ENCODE results near the gene CLIP1. TPM values are rescaled to one million over a fixed set of nuclear protein-coding genes. Genes with fewer than 3 reads are reported as not detected.

Gene CLIP1
- total RNA-seq, 1 experiment from 2014 or later, result 16.0 TPM

DNA sequence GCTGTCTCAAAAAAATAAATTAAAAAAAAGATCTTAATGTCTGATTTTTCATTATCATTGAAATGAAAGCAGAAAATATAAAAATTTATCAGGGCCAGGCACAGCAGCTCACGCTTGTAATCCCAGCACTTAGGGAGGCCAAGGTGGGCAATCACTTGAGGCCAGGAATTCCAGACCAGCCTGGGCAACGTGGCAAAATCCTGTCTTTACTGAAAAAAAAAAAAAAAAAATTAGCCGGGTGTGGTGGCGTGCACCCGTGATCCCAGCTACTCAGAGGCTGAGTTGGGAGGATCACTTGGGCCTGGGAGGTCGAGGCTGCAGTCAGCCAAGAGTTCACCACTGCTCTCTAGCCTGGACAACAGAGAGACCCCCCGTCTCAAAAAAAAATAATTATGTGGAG, 37.6 kb upstream of the CLIP1 start:
- Histone ChIP-seq H3K4me2 (ENCODE audit: low read depth, low read length, poor library complexity, severe bottlenecking) (no peak overlapping the region), H3K9me2 (replicated peaks; ENCODE audit: insufficient read depth, low read length) (no peaks in the 10 kb centered on the region), H3K4me3 (ENCODE audit: low read length) (no peak overlapping the region), H3K4me1 (ENCODE audit: low read length) (no peaks in the 10 kb centered on the region), H3K27ac (ENCODE audit: low read length) (no peak overlapping the region), H4K20me1 (ENCODE audit: insufficient read depth, low read depth, low read length) (no peaks in the 10 kb centered on the region), H3K9ac (ENCODE audit: low read length) (no peak overlapping the region), H3K27me3 (ENCODE audit: low read length) (no peaks in the 10 kb centered on the region), H3K9me3 (ENCODE audit: low read length) (no peaks in the 10 kb centered on the region), H3K79me2 (ENCODE audit: low read length) (no peaks in the 10 kb centered on the region), H2AFZ (ENCODE audit: low read length) (no peak overlapping the region), H3K36me3 (ENCODE audit: insufficient read depth, low read length) (no peaks in the 10 kb centered on the region)
- DNase-seq, result no peak

GRCh38 chr12:122459211-122459610, 36.7 kb upstream of the CLIP1 start:
- H3K9me2 ChIP-seq (replicated peaks; ENCODE audit: insufficient read depth, low read length), result no peaks in the 10 kb centered on the region
- no peaks in the 10 kb centered on the region for H3K36me3 ChIP-seq (ENCODE audit: insufficient read depth, low read length)
- H3K4me2 ChIP-seq (ENCODE audit: low read depth, low read length, poor library complexity, severe bottlenecking), result no peak overlapping the region
- no peak overlapping the region for H2AFZ ChIP-seq (ENCODE audit: low read length)
- no peak overlapping the region for H3K4me3 ChIP-seq (ENCODE audit: low read length)
- H3K27me3 ChIP-seq (ENCODE audit: low read length), result no peaks in the 10 kb centered on the region
- no peak overlapping the region for H3K27ac ChIP-seq (ENCODE audit: low read length)
- H3K9me3 ChIP-seq (ENCODE audit: low read length), result no peaks in the 10 kb centered on the region
- H3K79me2 ChIP-seq (ENCODE audit: low read length), result no peaks in the 10 kb centered on the region
- H4K20me1 ChIP-seq (ENCODE audit: insufficient read depth, low read depth, low read length), result no peaks in the 10 kb centered on the region
- H3K4me1 ChIP-seq (ENCODE audit: low read length), result no peaks in the 10 kb centered on the region
- no peak for DNase-seq
- H3K9ac ChIP-seq (ENCODE audit: low read length), result no peak overlapping the region

DNA sequence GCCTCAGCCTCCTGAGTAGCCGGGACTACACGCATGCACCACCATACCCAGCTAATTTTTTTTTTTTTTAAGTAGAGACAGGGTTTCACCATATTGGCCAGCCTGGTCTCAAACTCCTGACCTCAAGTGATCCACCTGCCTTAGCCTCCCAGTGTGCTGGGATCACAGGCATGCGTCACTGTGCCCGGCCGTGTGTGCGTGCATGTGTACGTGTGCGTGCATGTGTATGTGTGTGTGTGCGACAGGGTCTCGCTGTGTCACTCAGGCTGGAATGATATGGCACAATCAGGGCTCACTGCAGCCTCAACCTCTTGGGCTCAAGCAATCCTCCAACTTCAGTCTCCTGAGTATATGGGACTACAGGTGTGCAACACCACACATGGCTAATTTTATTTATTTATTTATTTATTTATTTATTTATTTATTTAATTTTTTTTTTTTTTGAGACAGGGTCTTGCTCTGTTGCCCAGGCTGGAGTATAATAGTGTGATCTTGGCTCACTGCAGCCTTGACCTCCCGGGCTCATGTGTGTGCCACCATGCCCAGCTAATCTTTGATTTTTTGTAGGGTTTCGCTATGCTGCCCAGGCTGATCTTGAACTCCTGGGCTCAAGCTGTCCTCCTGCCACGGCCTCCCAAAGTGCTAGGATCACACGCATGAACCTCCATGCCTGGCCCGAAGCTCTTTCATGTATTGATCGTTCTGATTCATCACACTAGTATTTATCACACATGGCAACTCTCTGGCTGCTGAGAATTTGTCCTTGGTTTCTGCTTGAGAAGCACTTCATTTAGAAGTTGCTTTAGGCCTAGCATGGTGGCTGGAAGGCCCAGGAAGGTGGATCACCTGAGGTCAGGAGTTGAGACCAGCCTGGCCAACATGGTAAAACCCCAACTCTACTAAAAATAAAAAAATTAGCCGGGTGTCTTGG, 35.9 kb upstream of the CLIP1 start:
- Histone ChIP-seq H3K27ac (ENCODE audit: low read length) (no peak overlapping the region), H3K9me2 (replicated peaks; ENCODE audit: insufficient read depth, low read length) (no peaks in the 10 kb centered on the region), H4K20me1 (ENCODE audit: insufficient read depth, low read depth, low read length) (no peaks in the 10 kb centered on the region), H3K79me2 (ENCODE audit: low read length) (no peaks in the 10 kb centered on the region), H3K4me3 (ENCODE audit: low read length) (no peak overlapping the region), H3K9me3 (ENCODE audit: low read length) (no peaks in the 10 kb centered on the region), H3K4me1 (ENCODE audit: low read length) (no peaks in the 10 kb centered on the region), H3K9ac (ENCODE audit: low read length) (no peak overlapping the region), H3K36me3 (ENCODE audit: insufficient read depth, low read length) (no peaks in the 10 kb centered on the region), H2AFZ (ENCODE audit: low read length) (no peak overlapping the region), H3K4me2 (ENCODE audit: low read depth, low read length, poor library complexity, severe bottlenecking) (no peak overlapping the region), H3K27me3 (ENCODE audit: low read length) (no peaks in the 10 kb centered on the region)
- no peak for DNase-seq

- Histone ChIP-seq H3K27ac (ENCODE audit: low read length) (no peak overlapping the region), H3K9me3 (ENCODE audit: low read length) (no peaks in the 10 kb centered on the region), H4K20me1 (ENCODE audit: insufficient read depth, low read depth, low read length) (no peaks in the 10 kb centered on the region), H3K36me3 (ENCODE audit: insufficient read depth, low read length) (no peaks in the 10 kb centered on the region), H3K4me2 (ENCODE audit: low read depth, low read length, poor library complexity, severe bottlenecking) (no peak overlapping the region), H3K79me2 (ENCODE audit: low read length) (no peaks in the 10 kb centered on the region), H2AFZ (ENCODE audit: low read length) (no peak overlapping the region), H3K4me3 (ENCODE audit: low read length) (no peak overlapping the region), H3K9me2 (replicated peaks; ENCODE audit: insufficient read depth, low read length) (no peaks in the 10 kb centered on the region), H3K27me3 (ENCODE audit: low read length) (no peaks in the 10 kb centered on the region), H3K9ac (ENCODE audit: low read length) (no peak overlapping the region), H3K4me1 (ENCODE audit: low read length) (no peaks in the 10 kb centered on the region)
- no peak for DNase-seq
These were observed 35.2 kb upstream of the CLIP1 start for GRCh38 chr12:122457627-122458026.

DNA sequence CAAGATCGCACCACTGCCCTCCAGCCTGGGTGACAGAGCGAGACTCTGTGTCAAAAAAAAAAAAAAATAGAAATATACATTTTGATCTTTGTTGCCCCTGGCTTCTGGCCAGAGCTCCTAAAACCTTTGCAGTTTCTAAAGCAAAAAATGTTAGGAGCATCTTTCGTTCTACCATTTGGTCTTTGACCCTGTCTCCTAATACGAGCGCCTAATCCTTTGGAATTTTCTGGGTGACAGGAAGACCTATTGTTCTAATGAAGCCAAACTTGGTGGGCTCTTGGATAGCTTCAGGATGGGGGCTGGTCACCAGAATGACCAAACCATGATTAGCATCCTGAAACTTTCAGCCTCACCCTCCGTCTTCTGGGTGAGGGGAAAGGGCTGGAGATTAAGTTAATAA, 32.3 kb upstream of the CLIP1 start:
- no peak overlapping the region for H2AFZ ChIP-seq (ENCODE audit: low read length)
- H3K9me2 ChIP-seq (replicated peaks; ENCODE audit: insufficient read depth, low read length), result no peaks in the 10 kb centered on the region
- H3K27me3 ChIP-seq (ENCODE audit: low read length), result no peaks in the 10 kb centered on the region
- no peaks in the 10 kb centered on the region for H3K9me3 ChIP-seq (ENCODE audit: low read length)
- H3K9ac ChIP-seq (ENCODE audit: low read length), result no peak overlapping the region
- no peak overlapping the region for H3K4me3 ChIP-seq (ENCODE audit: low read length)
- no peaks in the 10 kb centered on the region for H3K36me3 ChIP-seq (ENCODE audit: insufficient read depth, low read length)
- DNase-seq, result no peak
- H3K4me1 ChIP-seq (ENCODE audit: low read length), result no peaks in the 10 kb centered on the region
- H3K4me2 ChIP-seq (ENCODE audit: low read depth, low read length, poor library complexity, severe bottlenecking), result no peak overlapping the region
- H3K79me2 ChIP-seq (ENCODE audit: low read length), result no peaks in the 10 kb centered on the region
- H3K27ac ChIP-seq (ENCODE audit: low read length), result no peak overlapping the region
- H4K20me1 ChIP-seq (ENCODE audit: insufficient read depth, low read depth, low read length), result no peaks in the 10 kb centered on the region

DNA sequence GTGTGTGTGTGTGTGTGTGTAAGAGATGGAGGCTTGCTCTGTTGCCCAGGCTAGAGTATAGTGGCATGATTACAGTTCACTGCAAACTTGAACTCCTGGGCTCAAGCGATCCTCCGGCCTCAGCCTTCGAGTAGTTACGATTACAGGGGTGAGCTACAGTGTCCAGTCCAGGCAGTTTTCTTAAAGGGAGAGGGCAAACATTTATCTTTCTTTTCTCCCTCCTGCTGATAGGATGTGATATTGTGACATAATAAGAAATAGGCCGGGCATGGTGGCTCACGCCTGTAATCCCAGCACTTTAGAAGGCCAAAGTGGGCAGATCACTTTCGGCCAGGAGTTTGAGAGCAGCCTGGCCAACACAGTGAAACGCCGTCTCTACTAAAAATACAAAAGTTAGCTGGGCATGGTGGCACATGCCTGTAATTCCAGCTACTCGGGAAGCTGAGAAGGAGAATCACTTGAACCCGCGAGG, 31.8 kb upstream of the CLIP1 start:
- no peaks in the 10 kb centered on the region for H3K4me1 ChIP-seq (ENCODE audit: low read length)
- no peaks in the 10 kb centered on the region for H3K27me3 ChIP-seq (ENCODE audit: low read length)
- H4K20me1 ChIP-seq (ENCODE audit: insufficient read depth, low read depth, low read length), result no peaks in the 10 kb centered on the region
- H3K9me2 ChIP-seq (replicated peaks; ENCODE audit: insufficient read depth, low read length), result no peaks in the 10 kb centered on the region
- no peak for DNase-seq
- H3K4me2 ChIP-seq (ENCODE audit: low read depth, low read length, poor library complexity, severe bottlenecking), result no peak overlapping the region
- H2AFZ ChIP-seq (ENCODE audit: low read length), result no peak overlapping the region
- H3K36me3 ChIP-seq (ENCODE audit: insufficient read depth, low read length), result no peaks in the 10 kb centered on the region
- no peak overlapping the region for H3K27ac ChIP-seq (ENCODE audit: low read length)
- H3K9ac ChIP-seq (ENCODE audit: low read length), result no peak overlapping the region
- H3K9me3 ChIP-seq (ENCODE audit: low read length), result no peaks in the 10 kb centered on the region
- no peak overlapping the region for H3K4me3 ChIP-seq (ENCODE audit: low read length)
- H3K79me2 ChIP-seq (ENCODE audit: low read length), result no peaks in the 10 kb centered on the region

DNA sequence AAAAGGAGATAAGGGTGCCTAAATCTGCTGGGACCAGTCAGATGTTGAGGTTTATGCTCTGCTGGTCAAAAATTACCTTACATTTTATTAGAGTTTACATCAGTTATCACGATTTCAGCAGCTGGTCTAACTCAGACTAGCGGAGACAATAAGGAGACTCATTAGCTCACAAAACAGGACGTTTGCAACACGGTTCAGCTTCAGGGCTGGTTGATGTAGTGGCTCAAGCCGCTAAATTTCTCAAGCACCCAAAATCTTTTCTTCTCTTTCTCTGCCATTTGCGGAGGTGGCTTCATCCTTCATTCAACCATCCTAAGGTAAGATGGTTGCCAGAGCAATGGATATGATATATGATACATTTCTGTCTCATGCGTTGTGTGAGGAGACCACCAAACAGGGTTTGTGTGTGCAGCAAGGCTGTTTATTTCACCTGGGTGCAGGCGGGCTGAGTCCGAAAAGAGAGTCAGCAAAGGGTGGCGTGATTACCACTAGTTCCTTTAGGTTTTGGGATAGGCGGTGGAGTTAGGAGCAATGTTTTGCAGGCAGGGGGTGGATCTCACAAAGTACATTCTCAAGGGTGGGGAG, 30.3 kb upstream of the CLIP1 start:
- Histone ChIP-seq H3K4me1 (ENCODE audit: low read length) (no peaks in the 10 kb centered on the region), H3K27ac (ENCODE audit: low read length) (no peak overlapping the region), H3K4me2 (ENCODE audit: low read depth, low read length, poor library complexity, severe bottlenecking) (no peak overlapping the region), H3K9me3 (ENCODE audit: low read length) (no peaks in the 10 kb centered on the region), H3K9ac (ENCODE audit: low read length) (no peak overlapping the region), H3K4me3 (ENCODE audit: low read length) (no peak overlapping the region), H4K20me1 (ENCODE audit: insufficient read depth, low read depth, low read length) (no peaks in the 10 kb centered on the region), H3K36me3 (ENCODE audit: insufficient read depth, low read length) (no peaks in the 10 kb centered on the region), H3K27me3 (ENCODE audit: low read length) (no peaks in the 10 kb centered on the region), H2AFZ (ENCODE audit: low read length) (no peak overlapping the region), H3K9me2 (replicated peaks; ENCODE audit: insufficient read depth, low read length) (no peaks in the 10 kb centered on the region), H3K79me2 (ENCODE audit: low read length) (no peaks in the 10 kb centered on the region)
- no peak for DNase-seq

DNA sequence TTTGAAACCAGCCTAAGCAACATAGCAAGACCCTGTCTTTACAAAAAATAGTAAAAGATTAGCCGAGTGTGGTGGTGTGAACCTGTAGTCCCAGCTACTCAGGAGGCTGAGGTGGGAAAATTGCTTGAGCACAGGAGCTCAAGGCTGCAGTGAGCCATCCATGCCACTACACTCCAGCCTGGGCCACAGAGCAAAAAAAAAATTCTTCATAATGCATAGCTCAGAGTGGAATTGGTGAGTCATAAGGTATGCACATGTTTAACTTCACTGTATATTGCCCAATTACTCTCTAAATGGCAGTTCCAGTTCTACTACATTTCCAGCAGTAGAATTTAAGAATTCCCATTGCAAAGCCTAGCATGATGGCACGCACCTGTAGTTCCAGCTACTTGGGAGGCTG, 26.8 kb upstream of the CLIP1 start:
- no peaks in the 10 kb centered on the region for H3K9me2 ChIP-seq (replicated peaks; ENCODE audit: insufficient read depth, low read length)
- H2AFZ ChIP-seq (ENCODE audit: low read length), result no peak overlapping the region
- no peaks in the 10 kb centered on the region for H3K4me1 ChIP-seq (ENCODE audit: low read length)
- no peak overlapping the region for H3K27ac ChIP-seq (ENCODE audit: low read length)
- no peaks in the 10 kb centered on the region for H3K36me3 ChIP-seq (ENCODE audit: insufficient read depth, low read length)
- H3K4me2 ChIP-seq (ENCODE audit: low read depth, low read length, poor library complexity, severe bottlenecking), result no peak overlapping the region
- H3K4me3 ChIP-seq (ENCODE audit: low read length), result no peak overlapping the region
- no peaks in the 10 kb centered on the region for H3K79me2 ChIP-seq (ENCODE audit: low read length)
- no peaks in the 10 kb centered on the region for H3K27me3 ChIP-seq (ENCODE audit: low read length)
- H3K9ac ChIP-seq (ENCODE audit: low read length), result no peak overlapping the region
- no peak for DNase-seq
- H4K20me1 ChIP-seq (ENCODE audit: insufficient read depth, low read depth, low read length), result no peaks in the 10 kb centered on the region
- H3K9me3 ChIP-seq (ENCODE audit: low read length), result no peaks in the 10 kb centered on the region
